Measurements from ENCODE around the gene MAML2.

GRCh38 chr11:96082002-96082899, 260.7 kb downstream of the MAML2 start:
- TF ChIP-seq RAD51 (IDR thresholded peaks at IDR 0.05; ENCODE audit: borderline replicate concordance), result no peak
- peak; percentile 91 for TF ChIP-seq HNF4A (CRISPR knock-in tag; IDR thresholded peaks at IDR 0.05)
- TF ChIP-seq, protein P1, sequence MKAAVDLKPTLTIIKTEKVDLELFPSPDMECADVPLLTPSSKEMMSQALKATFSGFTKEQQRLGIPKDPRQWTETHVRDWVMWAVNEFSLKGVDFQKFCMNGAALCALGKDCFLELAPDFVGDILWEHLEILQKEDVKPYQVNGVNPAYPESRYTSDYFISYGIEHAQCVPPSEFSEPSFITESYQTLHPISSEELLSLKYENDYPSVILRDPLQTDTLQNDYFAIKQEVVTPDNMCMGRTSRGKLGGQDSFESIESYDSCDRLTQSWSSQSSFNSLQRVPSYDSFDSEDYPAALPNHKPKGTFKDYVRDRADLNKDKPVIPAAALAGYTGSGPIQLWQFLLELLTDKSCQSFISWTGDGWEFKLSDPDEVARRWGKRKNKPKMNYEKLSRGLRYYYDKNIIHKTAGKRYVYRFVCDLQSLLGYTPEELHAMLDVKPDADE (CRISPR knock-in tag; IDR thresholded peaks at IDR 0.05), result no peak
- TF ChIP-seq KAT8 (CRISPR knock-in tag; IDR thresholded peaks at IDR 0.05), result no peak
- no peak for TF ChIP-seq PRMT3 (CRISPR knock-in tag; IDR thresholded peaks at IDR 0.05; ENCODE audit: borderline replicate concordance, low read depth)
- TF ChIP-seq POLR2A (IDR thresholded peaks at IDR 0.05; ENCODE audit: insufficient read depth in 1 of 2, low read depth in 2 of 2, low read length in 2 of 2), result no peak
- peak; percentile 78 for TF ChIP-seq ZNF12 (CRISPR knock-in tag; IDR thresholded peaks at IDR 0.05)
- no peak for TF ChIP-seq MYC (CRISPR knock-in tag; IDR thresholded peaks at IDR 0.05; ENCODE audit: borderline replicate concordance)
- no peak for TF ChIP-seq SMARCC2 (IDR thresholded peaks at IDR 0.05)
- TF ChIP-seq, protein P2, sequence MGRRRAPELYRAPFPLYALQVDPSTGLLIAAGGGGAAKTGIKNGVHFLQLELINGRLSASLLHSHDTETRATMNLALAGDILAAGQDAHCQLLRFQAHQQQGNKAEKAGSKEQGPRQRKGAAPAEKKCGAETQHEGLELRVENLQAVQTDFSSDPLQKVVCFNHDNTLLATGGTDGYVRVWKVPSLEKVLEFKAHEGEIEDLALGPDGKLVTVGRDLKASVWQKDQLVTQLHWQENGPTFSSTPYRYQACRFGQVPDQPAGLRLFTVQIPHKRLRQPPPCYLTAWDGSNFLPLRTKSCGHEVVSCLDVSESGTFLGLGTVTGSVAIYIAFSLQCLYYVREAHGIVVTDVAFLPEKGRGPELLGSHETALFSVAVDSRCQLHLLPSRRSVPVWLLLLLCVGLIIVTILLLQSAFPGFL (CRISPR knock-in tag; IDR thresholded peaks at IDR 0.05), result no peak
- no peak for TF ChIP-seq CTCF (CRISPR knock-in tag; IDR thresholded peaks at IDR 0.05)
- TF ChIP-seq, protein P3, sequence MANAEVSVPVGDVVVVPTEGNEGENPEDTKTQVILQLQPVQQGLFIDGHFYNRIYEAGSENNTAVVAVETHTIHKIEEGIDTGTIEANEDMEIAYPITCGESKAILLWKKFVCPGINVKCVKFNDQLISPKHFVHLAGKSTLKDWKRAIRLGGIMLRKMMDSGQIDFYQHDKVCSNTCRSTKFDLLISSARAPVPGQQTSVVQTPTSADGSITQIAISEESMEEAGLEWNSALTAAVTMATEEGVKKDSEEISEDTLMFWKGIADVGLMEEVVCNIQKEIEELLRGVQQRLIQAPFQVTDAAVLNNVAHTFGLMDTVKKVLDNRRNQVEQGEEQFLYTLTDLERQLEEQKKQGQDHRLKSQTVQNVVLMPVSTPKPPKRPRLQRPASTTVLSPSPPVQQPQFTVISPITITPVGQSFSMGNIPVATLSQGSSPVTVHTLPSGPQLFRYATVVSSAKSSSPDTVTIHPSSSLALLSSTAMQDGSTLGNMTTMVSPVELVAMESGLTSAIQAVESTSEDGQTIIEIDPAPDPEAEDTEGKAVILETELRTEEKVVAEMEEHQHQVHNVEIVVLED (CRISPR knock-in tag; IDR thresholded peaks at IDR 0.05; ENCODE audit: borderline replicate concordance), result no peak
- TF ChIP-seq, protein P4, sequence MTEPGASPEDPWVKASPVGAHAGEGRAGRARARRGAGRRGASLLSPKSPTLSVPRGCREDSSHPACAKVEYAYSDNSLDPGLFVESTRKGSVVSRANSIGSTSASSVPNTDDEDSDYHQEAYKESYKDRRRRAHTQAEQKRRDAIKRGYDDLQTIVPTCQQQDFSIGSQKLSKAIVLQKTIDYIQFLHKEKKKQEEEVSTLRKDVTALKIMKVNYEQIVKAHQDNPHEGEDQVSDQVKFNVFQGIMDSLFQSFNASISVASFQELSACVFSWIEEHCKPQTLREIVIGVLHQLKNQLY (CRISPR knock-in tag; IDR thresholded peaks at IDR 0.05), result 0 out of 2 replicates have a peak, but pooled peaks have one; percentile 15
- peak; percentile 49; the same call in 1 of the 2 replicates for TF ChIP-seq KDM6A (CRISPR knock-in tag; IDR thresholded peaks at IDR 0.05; ENCODE audit: low read depth)
